Right cardiac atrium (tissue), 5 donors: ENCODE results near the gene PIK3AP1. TPM values are rescaled to one million over a fixed set of nuclear protein-coding genes. Genes with fewer than 3 reads are reported as not detected.

Source experiments
- ATAC-seq, 2 donors: fragments of 200-7000 bp; cut with Tn5 transposase; one replicate each; pipeline versions ENCODE4 v1.8.0 to v1.9.1; 2020; ENCODE audit warnings: moderate library complexity in 2 of 2, mild to moderate bottlenecking in 1 of 2
- DNase-seq, 3 donors: peaks; one replicate each; pipeline ENCODE4 v3.0.0-alpha.2; 2020
- H3K27ac ChIP-seq: one replicate; pipeline ENCODE4 v1.5.1; 2013; ENCODE audit warnings: mild to moderate bottlenecking, low read length, control low read depth, moderate library complexity
- H3K27me3 ChIP-seq: one replicate; pipeline ENCODE4 v1.6.1; 2013; ENCODE audit not compliant: control insufficient read depth, insufficient read depth
- H3K4me1 ChIP-seq: one replicate; pipeline ENCODE4 v1.6.1; 2013; ENCODE audit warnings: low read length; ENCODE audit not compliant: control insufficient read depth, insufficient read depth
- H3K4me3 ChIP-seq: one replicate; pipeline ENCODE4 v1.5.1; 2013; ENCODE audit warnings: low read length, control low read depth
- H3K9me3 ChIP-seq: one replicate; pipeline ENCODE4 v1.6.1; 2013; ENCODE audit warnings: low read length; ENCODE audit not compliant: control insufficient read depth
- WGBS: extraction: QIAGEN DNeasy Blood & Tissue Kit; methylation state at CpG from one replicate; pipeline ENCODE4 v1.1.7; 2013; 5-methylcytosine and 5-hydroxymethylcytosine counted together
- intact Hi-C, 4 donors: fragments of 100-400 bp; cut with DNase I; formaldehyde crosslinking; loops; one replicate each; pipeline versions ENCODE4 v1.11.0 to v1.14.0; 2022 to 2023
- polyA plus RNA-seq: library from polyadenylated mRNA; stranded (reverse); fragments of 200-250 nt; gene quantifications from one replicate; pipeline ENCODE4 v1.2.3, GENCODE V29; 2013
- total RNA-seq, 4 donors: library from RNA; stranded (reverse); fragmentation: NEBNext Ultra II Directional; extraction: Animal tissue kit (Norgen Biotek cat#: 25700); gene quantifications; one replicate each; pipeline ENCODE4 v1.2.1, GENCODE V29; 2021
- donor health status: healthy with polysubstance abuse.
- donor health status: DM: no; HTN: yes; CAD: no.
- donor health status: DM: no; HTN: no; CAD: no.
- donor health status: DM: no; HTN: yes; CAD: no; lungs with severe emphysema.
- donor health status: DM: yes; HTN: yes; CAD: no.

PIK3AP1 gene
- total and polyA plus RNA-seq, 5 donors: 1.4 to 10.5 (median 4.9) TPM

DNA sequence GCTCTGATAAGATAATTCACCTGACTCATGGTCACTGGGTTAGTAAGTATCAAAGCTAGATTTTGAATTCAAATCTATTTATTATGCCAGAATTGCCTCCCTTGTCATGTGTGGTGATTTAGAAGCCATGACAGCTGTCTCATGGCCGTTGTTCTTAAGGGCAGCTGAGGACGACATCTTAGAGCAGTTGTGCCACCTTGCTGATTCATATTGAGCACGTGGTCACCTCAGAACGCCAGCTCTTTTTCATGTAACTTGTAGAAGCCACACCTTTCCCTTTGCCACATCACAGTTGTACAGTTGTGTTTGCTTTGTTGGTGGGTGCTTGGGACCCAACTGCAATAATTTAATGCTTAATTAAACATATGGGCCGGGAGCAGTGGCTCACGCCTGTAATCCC is 4.3 kb upstream of the PIK3AP1 start:
- no peak overlapping the region for H3K27ac ChIP-seq

DNA sequence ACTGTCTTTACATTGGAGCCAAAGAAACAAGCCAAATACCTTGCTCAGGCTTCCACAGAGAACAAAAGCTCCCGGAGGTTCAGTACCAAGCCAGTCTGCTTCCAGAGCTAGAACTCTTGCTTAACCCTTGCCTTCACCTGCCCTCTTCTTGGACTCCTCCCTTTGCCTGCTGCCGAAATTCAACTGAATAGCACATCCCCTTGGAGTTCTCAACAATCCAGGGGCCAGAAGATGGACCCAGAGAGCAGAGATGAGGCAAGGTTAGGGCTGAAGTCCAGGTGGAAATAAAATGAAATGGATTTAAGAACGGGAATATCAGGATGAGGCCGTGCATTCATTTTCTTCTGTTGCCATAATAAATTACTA is 876 bp upstream of the PIK3AP1 start:
- intact Hi-C loops: no loop called here
- ATAC-seq (no peak), DNase-seq (no peak)
- Histone ChIP-seq H3K27me3 (no peaks in the 10 kb centered on the region), H3K27ac (no peak overlapping the region), H3K4me3 (no peak overlapping the region), H3K9me3 (no peaks in the 10 kb centered on the region), H3K4me1 (no peaks in the 10 kb centered on the region)
- 51% methylated on average over 4 of the region's 4 CpGs for WGBS

More for the DNA sequence above, 4.3 kb upstream of the PIK3AP1 start:
- ATAC-seq (no peak), DNase-seq (no peak)
- Histone ChIP-seq H3K4me1 (no peaks in the 10 kb centered on the region), H3K27me3 (no peaks in the 10 kb centered on the region), H3K9me3 (no peaks in the 10 kb centered on the region), H3K4me3 (no peak overlapping the region)
- intact Hi-C loops: no loop called here
- WGBS: 87% methylated on average over 6 of the region's 6 CpGs

DNA sequence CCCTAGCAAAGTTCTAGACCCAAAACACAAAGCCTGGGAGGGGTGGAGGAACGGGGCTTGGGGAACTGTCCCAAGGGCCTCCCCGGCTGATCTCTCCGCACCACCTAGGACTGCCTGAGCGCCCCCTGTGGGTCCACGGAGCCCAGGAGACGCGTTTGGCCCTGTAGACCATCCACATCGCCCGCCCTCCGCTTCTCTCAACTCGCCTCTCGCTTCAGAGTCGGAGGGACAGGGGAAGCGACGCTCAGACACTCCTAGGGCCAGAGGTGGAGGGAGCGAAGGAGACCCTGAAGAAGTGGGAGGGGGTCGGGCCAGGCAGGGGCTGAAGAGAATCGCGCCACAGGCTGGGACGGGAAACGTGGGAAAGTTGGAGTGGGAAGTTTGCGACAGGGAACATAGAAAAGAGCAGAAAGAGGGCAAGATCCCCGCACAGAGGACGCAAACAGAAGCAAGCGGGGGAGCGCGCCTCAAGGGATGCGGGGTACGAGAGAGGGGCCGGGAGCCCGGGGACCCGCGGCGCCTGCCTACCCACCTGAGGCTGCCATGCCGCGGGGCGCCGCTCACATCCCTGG is 378 bp downstream of the PIK3AP1 start:
- WGBS: 7% methylated on average over 38 of the region's 38 CpGs
- peak overlapping the region; percentile 38 for H3K4me3 ChIP-seq
- no peaks in the 10 kb centered on the region for H3K4me1 ChIP-seq
- ATAC-seq (peak; percentile 75 to 76), DNase-seq (peak; percentile 59 to 89 (median 86))
- intact Hi-C loops: no loop called here
- no peaks in the 10 kb centered on the region for H3K27me3 ChIP-seq
- no peak overlapping the region for H3K27ac ChIP-seq
- H3K9me3 ChIP-seq: no peaks in the 10 kb centered on the region

DNA sequence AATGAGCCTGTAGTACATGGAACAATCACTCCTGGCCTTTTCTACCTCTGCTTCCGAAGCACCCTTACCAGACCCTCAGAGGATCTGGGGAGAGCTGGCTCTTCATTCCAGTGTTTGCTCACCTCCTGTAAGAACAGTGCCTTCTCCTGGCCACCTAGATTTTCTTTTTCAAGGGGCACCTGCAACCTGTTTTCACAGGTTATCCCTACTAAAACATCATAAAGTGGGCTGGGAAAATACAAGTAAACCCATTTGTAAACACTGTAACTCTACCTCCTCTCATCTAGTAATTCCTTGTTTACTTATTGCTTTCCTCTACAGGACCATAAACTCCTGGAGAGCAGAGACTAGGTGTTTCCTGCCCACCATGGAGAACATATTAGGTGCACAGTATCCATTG is 1.1 kb downstream of the PIK3AP1 start:
- intact Hi-C loops: no loop called here
- H3K27me3 ChIP-seq: no peaks in the 10 kb centered on the region
- ATAC-seq (no peak), DNase-seq (no peak)
- WGBS: 83% methylated on average over 1 of the region's 1 CpG
- H3K9me3 ChIP-seq: no peaks in the 10 kb centered on the region
- no peak overlapping the region for H3K4me3 ChIP-seq
- H3K27ac ChIP-seq: no peak overlapping the region
- no peaks in the 10 kb centered on the region for H3K4me1 ChIP-seq

DNA sequence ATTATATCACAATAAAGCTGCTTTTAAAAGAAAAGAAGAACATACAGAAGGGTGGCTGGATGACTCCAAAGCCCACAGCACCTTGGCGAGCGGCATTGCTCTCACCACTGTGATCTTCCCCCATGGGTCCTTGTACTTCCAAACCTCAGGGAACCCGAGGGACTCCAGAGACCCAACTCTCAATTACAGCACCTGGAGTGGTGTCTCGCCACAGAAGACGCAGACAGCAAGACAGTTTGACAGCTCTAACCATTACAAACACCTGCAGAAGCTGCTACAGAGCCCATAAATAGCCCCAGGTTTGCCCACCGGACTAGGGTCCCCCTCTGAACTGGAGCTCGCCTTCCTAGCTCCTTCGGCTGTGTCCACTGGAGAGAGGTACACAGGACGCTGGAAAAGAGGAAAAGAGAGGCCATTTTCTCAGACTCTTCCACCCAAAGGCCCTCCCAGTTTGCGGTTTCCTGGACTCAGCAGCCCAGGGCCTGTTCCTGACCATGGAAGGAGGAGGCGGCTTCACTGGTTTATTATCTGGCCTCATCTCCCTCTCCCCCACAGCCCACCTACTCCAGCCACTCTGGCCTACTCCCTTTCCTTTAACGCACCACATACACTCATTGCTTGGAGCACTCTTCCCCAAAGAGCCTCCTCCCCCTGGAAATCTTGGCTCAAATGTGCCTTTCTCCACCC is 1.9 kb downstream of the PIK3AP1 start:
- H3K27ac ChIP-seq: no peak overlapping the region
- intact Hi-C loops: no loop called here

DNA sequence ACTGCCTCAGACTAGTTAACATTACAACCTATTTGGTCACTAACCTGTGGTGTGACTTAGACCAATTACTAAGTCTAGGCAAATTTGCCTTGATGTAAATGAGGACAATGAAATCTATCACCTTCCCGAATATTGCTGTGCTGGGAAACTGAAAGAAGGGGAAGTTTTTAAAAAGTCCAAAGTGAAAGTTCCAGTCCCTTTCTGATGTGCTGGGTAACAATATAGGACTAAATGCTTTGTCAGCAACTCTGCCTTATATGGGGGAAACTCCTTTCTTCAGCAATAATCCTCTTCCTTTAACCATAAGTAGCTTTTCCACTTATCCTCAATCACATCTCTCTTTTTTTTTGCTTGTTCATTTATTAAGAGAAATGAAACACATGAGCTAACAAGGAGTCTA is 3.9 kb downstream of the PIK3AP1 start:
- H3K4me3 ChIP-seq: no peak overlapping the region
- intact Hi-C loops: no loop called here
- DNase-seq (no peak), ATAC-seq (no peak)
- no peak overlapping the region for H3K27ac ChIP-seq
- no peaks in the 10 kb centered on the region for H3K4me1 ChIP-seq
- no peaks in the 10 kb centered on the region for H3K27me3 ChIP-seq
- no peaks in the 10 kb centered on the region for H3K9me3 ChIP-seq
- 78% methylated on average over 1 of the region's 1 CpG for WGBS

More for the DNA sequence above, 1.9 kb downstream of the PIK3AP1 start:
- H3K4me1 ChIP-seq: no peaks in the 10 kb centered on the region
- no peaks in the 10 kb centered on the region for H3K27me3 ChIP-seq
- ATAC-seq (no peak), DNase-seq (peak in 1 of 3 donors; percentile 51)
- H3K4me3 ChIP-seq: no peak overlapping the region
- H3K9me3 ChIP-seq: no peaks in the 10 kb centered on the region
- 83% methylated on average over 12 of the region's 12 CpGs for whole genome bisulfite sequencing

DNA sequence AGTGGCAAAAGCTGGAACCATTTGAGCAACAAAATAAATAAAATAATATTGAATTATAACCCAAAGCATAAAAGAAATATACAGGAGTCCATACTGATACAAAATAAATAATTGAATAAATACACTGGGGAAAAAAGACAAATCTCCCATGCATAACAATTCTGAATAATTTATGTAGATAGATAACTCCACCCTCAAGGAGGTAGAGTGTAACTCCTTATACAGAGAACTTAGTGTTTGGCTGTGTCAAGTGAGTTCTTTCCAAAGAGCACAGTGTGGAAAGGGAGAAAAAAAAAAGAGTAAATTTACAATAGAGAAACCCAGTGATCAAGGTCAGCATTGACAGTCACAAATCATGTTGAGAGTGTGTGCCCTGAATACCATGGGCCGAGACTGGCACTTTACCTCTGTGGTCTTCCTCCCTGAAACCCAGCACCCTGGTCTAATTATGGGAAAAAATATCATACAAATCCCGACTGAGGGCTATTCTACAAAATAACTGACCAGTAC is 5.5 kb downstream of the PIK3AP1 start:
- H3K9me3 ChIP-seq: no peaks in the 10 kb centered on the region
- DNase-seq (no peak), ATAC-seq (no peak)
- no peaks in the 10 kb centered on the region for H3K27me3 ChIP-seq
- WGBS: 89% methylated on average over 2 of the region's 2 CpGs
- H3K27ac ChIP-seq: no peak overlapping the region
- no peaks in the 10 kb centered on the region for H3K4me1 ChIP-seq
- H3K4me3 ChIP-seq: no peak overlapping the region
- intact Hi-C loops: no loop called here

DNA sequence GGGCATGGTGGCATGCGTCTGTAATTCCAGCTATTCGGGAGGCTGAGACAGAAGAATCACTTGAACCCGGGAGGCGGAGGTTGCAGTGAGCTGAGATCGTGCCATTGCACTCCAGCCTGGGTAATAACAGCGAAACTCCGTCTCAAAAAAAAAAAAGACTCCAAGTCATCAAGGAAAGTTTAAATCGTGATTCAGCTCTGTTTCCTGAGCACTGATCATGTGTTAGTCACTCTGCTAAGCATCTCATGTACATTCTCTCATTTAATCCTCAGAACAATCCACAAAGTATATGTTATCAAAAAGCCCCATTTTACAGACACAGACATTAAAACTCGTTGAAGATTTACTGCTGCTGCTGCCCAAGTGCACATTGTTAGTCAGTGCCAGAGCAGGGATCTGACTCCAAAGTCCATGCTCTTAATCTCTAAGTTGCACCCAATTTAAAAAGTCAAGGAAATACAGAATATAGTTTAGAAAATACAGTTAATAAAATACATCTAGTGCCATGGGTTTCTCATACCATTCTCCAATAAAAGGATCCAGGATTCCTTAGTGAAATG is 6.2 kb downstream of the PIK3AP1 start:
- Histone ChIP-seq H3K27ac (no peak overlapping the region), H3K9me3 (no peaks in the 10 kb centered on the region), H3K27me3 (no peaks in the 10 kb centered on the region), H3K4me1 (no peaks in the 10 kb centered on the region), H3K4me3 (no peak overlapping the region)
- 88% methylated on average over 9 of the region's 9 CpGs for WGBS
- intact Hi-C loops: no loop called here
- ATAC-seq (no peak), DNase-seq (no peak)

DNA sequence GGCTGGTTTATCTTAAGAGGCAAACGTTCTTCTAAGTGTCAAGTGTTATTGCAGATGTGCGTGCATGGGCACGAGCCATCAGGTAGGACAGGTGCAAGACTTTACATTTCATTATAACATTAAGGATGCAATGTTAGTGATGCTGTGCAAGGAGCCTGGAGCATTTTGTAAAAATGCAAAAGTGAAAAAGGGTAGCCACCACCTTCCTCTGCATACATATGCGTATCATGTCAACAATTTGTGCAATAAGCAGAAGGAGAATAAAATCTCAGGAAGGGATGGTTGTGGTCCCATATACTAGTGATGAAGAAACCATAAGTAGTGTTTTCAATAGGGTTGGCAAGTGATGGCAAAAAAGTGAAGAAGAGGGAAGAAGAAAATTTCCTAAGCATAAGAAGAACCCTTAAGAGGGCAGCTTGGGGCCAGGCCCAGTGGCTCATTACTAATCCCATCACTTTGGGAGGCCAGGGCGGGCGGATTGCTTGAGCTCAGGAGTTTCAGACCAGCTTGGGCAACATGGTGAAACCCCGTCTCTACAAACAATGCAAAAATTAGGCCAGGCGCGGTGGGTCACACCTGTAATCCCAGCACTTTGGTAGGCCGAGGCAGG is 7.5 kb downstream of the PIK3AP1 start:
- no peaks in the 10 kb centered on the region for H3K9me3 ChIP-seq
- H3K27me3 ChIP-seq: no peaks in the 10 kb centered on the region
- intact Hi-C loops: no loop called here
- H3K4me1 ChIP-seq: no peaks in the 10 kb centered on the region
- DNase-seq (no peak), ATAC-seq (no peak)
- WGBS: 89% methylated on average over 10 of the region's 10 CpGs
- no peak overlapping the region for H3K27ac ChIP-seq
- H3K4me3 ChIP-seq: no peak overlapping the region

DNA sequence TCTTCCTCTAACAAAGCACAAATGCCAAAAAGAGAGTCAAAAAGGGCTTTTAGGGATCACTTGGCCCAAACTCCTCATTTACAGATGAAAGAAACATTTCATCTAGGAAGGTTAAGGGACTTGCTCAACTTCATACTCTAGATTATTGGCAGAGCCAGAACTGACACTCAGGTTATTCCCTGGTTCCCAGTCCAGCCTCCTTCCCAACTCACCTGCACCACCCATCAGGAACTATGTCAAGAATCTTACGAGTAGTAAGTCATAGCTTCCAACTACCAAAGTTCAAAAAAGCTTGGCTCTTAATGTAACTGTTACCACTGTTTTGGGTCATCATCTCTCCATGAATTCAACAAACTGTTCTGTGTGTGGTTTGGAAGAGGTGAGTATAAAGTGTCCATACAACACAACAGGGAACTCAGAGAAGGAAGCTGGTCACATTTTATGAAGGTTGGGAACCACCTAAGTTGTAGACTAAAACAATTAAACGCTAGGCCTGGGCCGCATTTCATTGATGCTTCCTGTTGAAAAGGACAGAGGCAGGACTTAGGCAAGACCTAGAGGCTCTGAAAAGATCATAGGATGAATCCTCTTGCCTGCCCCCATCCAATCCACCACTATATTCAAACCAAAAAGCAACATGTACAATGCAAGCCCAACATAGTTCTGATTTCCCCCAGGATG is 9.1 kb downstream of the PIK3AP1 start:
- no peak for ATAC-seq
- Histone ChIP-seq H3K27me3 (no peaks in the 10 kb centered on the region), H3K4me1 (no peaks in the 10 kb centered on the region), H3K4me3 (no peak overlapping the region), H3K27ac (no peak overlapping the region), H3K9me3 (no peaks in the 10 kb centered on the region)
- DNase-seq: no peak
- intact Hi-C loops: no loop called here
- WGBS: 86% methylated on average over 3 of the region's 3 CpGs

DNA sequence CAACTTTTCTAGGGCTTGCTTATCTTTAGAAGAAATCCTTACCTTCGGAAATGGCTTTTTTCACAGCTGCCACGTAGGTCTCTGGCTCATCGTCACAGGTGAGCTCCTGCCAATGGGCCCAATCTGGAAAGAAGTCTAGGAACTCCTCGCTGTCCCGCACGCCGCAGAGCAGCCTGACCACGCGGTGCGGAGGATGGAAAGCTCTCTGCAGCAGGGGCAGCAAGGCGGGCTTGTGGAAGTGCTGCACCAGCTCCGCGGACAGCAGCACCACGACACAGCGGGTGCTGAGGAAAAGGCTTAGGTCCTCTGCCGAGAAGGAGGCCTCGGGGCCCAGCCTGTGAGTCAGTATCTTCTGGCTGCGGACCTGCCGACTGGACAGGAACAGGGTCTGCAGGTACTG is 10.8 kb downstream of the PIK3AP1 start:
- WGBS: 83% methylated on average over 19 of the region's 19 CpGs
- Histone ChIP-seq H3K4me3 (no peak overlapping the region), H3K9me3 (no peaks in the 10 kb centered on the region), H3K27ac (no peak overlapping the region), H3K27me3 (no peaks in the 10 kb centered on the region), H3K4me1 (no peaks in the 10 kb centered on the region)
- peak in 1 of 3 donors; percentile 48 for DNase-seq
- no peak for ATAC-seq
- intact Hi-C loops: no loop called here
